Measurements from ENCODE around the gene MAB21L3. TPM values are rescaled to one million over a fixed set of nuclear protein-coding genes. Genes with fewer than 3 reads are reported as not detected.

Gene MAB21L3
- total RNA-seq, 2 experiments from 2014 or later: not detected

DNA sequence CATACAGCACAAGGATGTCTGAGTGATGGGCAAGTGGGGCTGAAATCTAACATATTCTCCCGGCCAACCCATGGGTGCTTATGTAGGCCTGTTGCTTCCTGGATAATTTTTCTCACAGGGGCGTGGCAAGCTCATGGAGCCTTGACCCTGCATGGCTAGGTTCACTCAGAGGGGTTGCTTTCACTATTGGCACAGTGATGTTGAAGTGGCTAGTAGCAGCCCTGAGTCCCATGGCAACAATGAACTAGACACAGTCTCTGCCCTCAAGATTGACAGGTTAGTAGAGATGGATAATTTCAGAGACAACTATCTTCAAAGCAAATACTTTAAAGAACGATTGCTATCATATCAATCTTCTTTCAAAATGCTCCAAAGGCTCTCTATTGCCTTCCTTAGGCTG lies 6.5 kb upstream of the MAB21L3 start:
- H3K36me3 Mint-ChIP-seq (ENCODE audit: low read depth): no peaks in the 10 kb centered on the region
- CTCF ChIA-PET: no interaction called here
- H3K4me3 Mint-ChIP-seq: no peak overlapping the region
- H3K27me3 Mint-ChIP-seq: peaks cover 17% of the 10 kb centered on the region
- H3K27ac ChIP-seq (ENCODE audit: low read depth in 1 of 2, low read length in 2 of 2): no peak overlapping the region
- intact Hi-C loops (cut with DNase I, micrococcal nuclease): no loop called here
- H3K9me3 ChIP-seq (ENCODE audit: control insufficient read depth in 1 of 2, insufficient read depth in 1 of 2, low read length in 2 of 2): no peaks in the 10 kb centered on the region
- no peaks in the 10 kb centered on the region for H3K9me3 Mint-ChIP-seq
- H3K4me3 ChIP-seq (ENCODE audit: low read length): no peak overlapping the region
- no peaks in the 10 kb centered on the region for H3K4me1 ChIP-seq (ENCODE audit: insufficient read depth, low read length)
- POLR2A ChIA-PET: no interaction called here
- TF ChIP-seq, protein P1, sequence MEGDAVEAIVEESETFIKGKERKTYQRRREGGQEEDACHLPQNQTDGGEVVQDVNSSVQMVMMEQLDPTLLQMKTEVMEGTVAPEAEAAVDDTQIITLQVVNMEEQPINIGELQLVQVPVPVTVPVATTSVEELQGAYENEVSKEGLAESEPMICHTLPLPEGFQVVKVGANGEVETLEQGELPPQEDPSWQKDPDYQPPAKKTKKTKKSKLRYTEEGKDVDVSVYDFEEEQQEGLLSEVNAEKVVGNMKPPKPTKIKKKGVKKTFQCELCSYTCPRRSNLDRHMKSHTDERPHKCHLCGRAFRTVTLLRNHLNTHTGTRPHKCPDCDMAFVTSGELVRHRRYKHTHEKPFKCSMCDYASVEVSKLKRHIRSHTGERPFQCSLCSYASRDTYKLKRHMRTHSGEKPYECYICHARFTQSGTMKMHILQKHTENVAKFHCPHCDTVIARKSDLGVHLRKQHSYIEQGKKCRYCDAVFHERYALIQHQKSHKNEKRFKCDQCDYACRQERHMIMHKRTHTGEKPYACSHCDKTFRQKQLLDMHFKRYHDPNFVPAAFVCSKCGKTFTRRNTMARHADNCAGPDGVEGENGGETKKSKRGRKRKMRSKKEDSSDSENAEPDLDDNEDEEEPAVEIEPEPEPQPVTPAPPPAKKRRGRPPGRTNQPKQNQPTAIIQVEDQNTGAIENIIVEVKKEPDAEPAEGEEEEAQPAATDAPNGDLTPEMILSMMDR (IDR thresholded peaks at IDR 0.05): no peak
- no peak overlapping the region for H3K27ac Mint-ChIP-seq
- H3K4me1 Mint-ChIP-seq (ENCODE audit: low read depth): no peaks in the 10 kb centered on the region
- peaks cover 0 to 4% of the 10 kb centered on the region in 2 experiments for H3K27me3 ChIP-seq (ENCODE audit: control insufficient read depth in 1 of 2, insufficient read depth in 2 of 2, low read length in 2 of 2)
- no peak for DNase-seq
- ATAC-seq (ENCODE audit: poor library complexity): no peak
- no peaks in the 10 kb centered on the region for H3K36me3 ChIP-seq (ENCODE audit: insufficient read depth, low read length)

GRCh38 chr1:116105996-116106395 lies 5.2 kb upstream of the MAB21L3 start:
- ChIA-PET POLR2A (no interaction called here), CTCF (interaction anchor here (1.0 kb wide), 1 partner anchor 19 kb away, joined by 4 read pairs; no protein-coding TSS in a partner anchor)
- Histone ChIP-seq H3K27me3 (ENCODE audit: control insufficient read depth in 1 of 2, insufficient read depth in 2 of 2, low read length in 2 of 2) (peaks cover 3 to 4% of the 10 kb centered on the region in 2 experiments), H3K27ac (ENCODE audit: low read depth in 1 of 2, low read length in 2 of 2) (no peak overlapping the region), H3K4me1 (ENCODE audit: insufficient read depth, low read length) (no peaks in the 10 kb centered on the region), H3K9me3 (ENCODE audit: control insufficient read depth in 1 of 2, insufficient read depth in 1 of 2, low read length in 2 of 2) (no peaks in the 10 kb centered on the region), H3K36me3 (ENCODE audit: insufficient read depth, low read length) (no peaks in the 10 kb centered on the region), H3K4me3 (ENCODE audit: low read length) (no peak overlapping the region)
- no peak for ATAC-seq (ENCODE audit: poor library complexity)
- Mint-ChIP-seq H3K9me3 (no peaks in the 10 kb centered on the region), H3K4me3 (no peak overlapping the region), H3K36me3 (ENCODE audit: low read depth) (no peaks in the 10 kb centered on the region), H3K27me3 (peaks cover 17% of the 10 kb centered on the region), H3K4me1 (ENCODE audit: low read depth) (no peaks in the 10 kb centered on the region), H3K27ac (no peak overlapping the region)
- intact Hi-C loops (cut with DNase I, micrococcal nuclease): no loop called here
- TF ChIP-seq, protein P1 (IDR thresholded peaks at IDR 0.05): no peak
- no peak for DNase-seq

GRCh38 chr1:116106646-116107045 lies 4.6 kb upstream of the MAB21L3 start:
- Mint-ChIP-seq H3K9me3 (no peaks in the 10 kb centered on the region), H3K4me1 (ENCODE audit: low read depth) (no peaks in the 10 kb centered on the region), H3K4me3 (no peak overlapping the region), H3K27me3 (peaks cover 17% of the 10 kb centered on the region), H3K27ac (no peak overlapping the region), H3K36me3 (ENCODE audit: low read depth) (no peaks in the 10 kb centered on the region)
- CTCF ChIA-PET: interaction anchor here (1.6 kb wide), 1 partner anchor 8 kb away, joined by 4 read pairs; no protein-coding TSS in a partner anchor
- Histone ChIP-seq H3K4me3 (ENCODE audit: low read length) (no peak overlapping the region), H3K9me3 (ENCODE audit: control insufficient read depth in 1 of 2, insufficient read depth in 1 of 2, low read length in 2 of 2) (no peaks in the 10 kb centered on the region), H3K4me1 (ENCODE audit: insufficient read depth, low read length) (no peaks in the 10 kb centered on the region), H3K27me3 (ENCODE audit: control insufficient read depth in 1 of 2, insufficient read depth in 2 of 2, low read length in 2 of 2) (peaks cover 3 to 4% of the 10 kb centered on the region in 2 experiments), H3K36me3 (ENCODE audit: insufficient read depth, low read length) (no peaks in the 10 kb centered on the region), H3K27ac (ENCODE audit: low read depth in 1 of 2, low read length in 2 of 2) (no peak overlapping the region)
- no peak for DNase-seq
- TF ChIP-seq, protein P1 (IDR thresholded peaks at IDR 0.05): no peak
- intact Hi-C loops (cut with DNase I, micrococcal nuclease): no loop called here
- POLR2A ChIA-PET: no interaction called here
- ATAC-seq (ENCODE audit: poor library complexity): no peak

Measured in CD4-positive, alpha-beta T cell (primary cell).